HCT116 (cell line): ENCODE measurements around the gene MGA.

ENCODE experiments used
- EZH2 ChIP-seq: fragments of 200-600 bp; sonication (generic); IDR thresholded peaks from 2 replicates; pipeline ENCODE4 v1.6.1; 2017; ENCODE audit warnings: antibody characterized with exemption, mixed run types
- EZH2phosphoT487 ChIP-seq: fragments of 200-600 bp; IDR thresholded peaks from 2 replicates; pipeline ENCODE4 v1.6.1; 2018; ENCODE audit warnings: antibody characterized with exemption, borderline replicate concordance
- TCF7L2 ChIP-seq: IDR thresholded peaks from 2 replicates; pipeline ENCODE4 v1.7.0; 2011; ENCODE audit warnings: borderline replicate concordance, inconsistent platforms; ENCODE audit not compliant: insufficient read depth, insufficient read length; ENCODE audit errors: extremely low read depth

- no peak for TF ChIP-seq EZH2phosphoT487
- TF ChIP-seq EZH2, result no peak
- no peak for TF ChIP-seq TCF7L2
Measured at GRCh38 chr15:41629463-41629862, 30.7 kb upstream of the MGA start.
